CD8-positive, alpha-beta memory T cell (primary cell): ENCODE measurements around the gene TOX4. TPM values are rescaled to one million over a fixed set of nuclear protein-coding genes. Genes with fewer than 3 reads are reported as not detected.
A peak's percentile ranks its signal among the peaks of the same experiment; 100 is the strongest.
"Not testable (repeated sequence)": the region's sequence is repeated elsewhere in the genome, so short reads cannot be mapped to it uniquely, and the experiment has no call there.

ENCODE experiments used
- CTCF ChIA-PET: fragments of 350-600 bp; sonication (Branson Sonifier 250); formaldehyde crosslinking; loops from one replicate; lab custom pipeline; 2021; ENCODE audit warnings: antibody characterized with exemption; lab: Charles Lee
- POLR2A ChIA-PET: fragments of 350-600 bp; sonication (Branson Sonifier 250); formaldehyde crosslinking; loops from one replicate; lab custom pipeline; 2021; ENCODE audit warnings: antibody characterized with exemption; lab: Charles Lee
- DNase-seq, 5 donors: peaks; one replicate each; pipeline versions ENCODE4 v3.0.0 to v3.0.0-alpha.2; 2020 to 2022; ENCODE audit warnings: mixed read lengths in 1 of 5
- H3K27ac ChIP-seq: one replicate; pipeline ENCODE4 v1.7.0; 2013; ENCODE audit warnings: low read depth, mild to moderate bottlenecking, low read length, moderate library complexity
- H3K27me3 ChIP-seq: 2 replicates; pipeline ENCODE4 v1.7.0; 2013; ENCODE audit warnings: low read length, mild to moderate bottlenecking; ENCODE audit not compliant: insufficient read depth, poor library complexity, severe bottlenecking
- H3K36me3 ChIP-seq: 2 replicates; pipeline ENCODE4 v1.7.0; 2013; ENCODE audit warnings: mild to moderate bottlenecking, low read length, moderate library complexity; ENCODE audit not compliant: insufficient read depth
- H3K4me1 ChIP-seq: 2 replicates; pipeline ENCODE4 v1.7.0; 2013; ENCODE audit warnings: mild to moderate bottlenecking, low read length, moderate library complexity; ENCODE audit not compliant: insufficient read depth
- H3K4me3 ChIP-seq: 2 replicates; pipeline ENCODE4 v1.7.0; 2013; ENCODE audit warnings: mild to moderate bottlenecking, low read length
- H3K9me3 ChIP-seq: 2 replicates; pipeline ENCODE4 v1.7.0; 2013; ENCODE audit warnings: mild to moderate bottlenecking, low read length
- H3K27ac Mint-ChIP-seq, 8 donors: one replicate each; pipeline ENCODE4 v1.8.0; 2020 to 2021; ENCODE audit warnings: mixed read lengths in 8 of 8, mild to moderate bottlenecking in 6 of 8, inconsistent platforms in 3 of 8, moderate library complexity in 3 of 8
- H3K27me3 Mint-ChIP-seq, 2 donors: one replicate each; pipeline ENCODE4 v1.8.0; 2020 to 2021; ENCODE audit warnings: mixed read lengths in 2 of 2, mild to moderate bottlenecking in 1 of 2, moderate library complexity in 1 of 2
- H3K36me3 Mint-ChIP-seq, 3 donors: one replicate each; pipeline ENCODE4 v1.8.0; 2020 to 2021; ENCODE audit warnings: mixed read lengths in 3 of 3, inconsistent platforms in 1 of 3, mild to moderate bottlenecking in 1 of 3
- H3K4me1 Mint-ChIP-seq, 3 donors: one replicate each; pipeline ENCODE4 v1.8.0; 2020 to 2021; ENCODE audit warnings: mixed read lengths in 3 of 3, inconsistent platforms in 1 of 3, mild to moderate bottlenecking in 1 of 3
- H3K4me3 Mint-ChIP-seq, 7 donors: one replicate each; pipeline ENCODE4 v1.8.0; 2020 to 2021; ENCODE audit warnings: mixed read lengths in 7 of 7, mild to moderate bottlenecking in 6 of 7, moderate library complexity in 4 of 7, inconsistent platforms in 2 of 7
- H3K9me3 Mint-ChIP-seq, 5 donors: one replicate each; pipeline ENCODE4 v1.8.0; 2020 to 2022; ENCODE audit warnings: mixed read lengths in 5 of 5, mild to moderate bottlenecking in 3 of 5, moderate library complexity in 2 of 5, inconsistent platforms in 1 of 5
- polyA plus RNA-seq: library from polyadenylated mRNA; unstranded; fragments of 300-500 nt; fragmentation: Illumina TruSeq; gene quantifications from one replicate; pipeline ENCODE4 v1.2.3, GENCODE V29; 2021
- total RNA-seq, 2 experiments: library from RNA; stranded (reverse); gene quantifications; one replicate each; pipeline ENCODE4 v1.2.3, GENCODE V29; 2021

TOX4 gene
- total and polyA plus RNA-seq, 3 experiments from 2014 or later, result 82.7 to 93.3 (median 83.0) TPM

- no peaks in the 10 kb centered on the region for H3K4me1 ChIP-seq
- H3K27ac ChIP-seq, result no peak overlapping the region
- no peak for DNase-seq
- H3K36me3 Mint-ChIP-seq, result peaks cover 0 to 4% (median 0%) of the 10 kb centered on the region in 3 donors
- H3K9me3 Mint-ChIP-seq, result no peaks in the 10 kb centered on the region
- no peaks in the 10 kb centered on the region for H3K36me3 ChIP-seq
- peaks cover 24 to 71% of the 10 kb centered on the region in 2 donors for H3K27me3 Mint-ChIP-seq
- ChIA-PET CTCF (no interaction called here), POLR2A (no interaction called here)
- H3K27ac Mint-ChIP-seq, result peak overlapping the region in 2 of 8 donors; percentile 0 to 47
- H3K4me1 Mint-ChIP-seq, result peaks cover 4 to 12% (median 11%) of the 10 kb centered on the region in 3 donors
- H3K27me3 ChIP-seq, result peaks cover 20% of the 10 kb centered on the region
- no peaks in the 10 kb centered on the region for H3K9me3 ChIP-seq
- H3K4me3 Mint-ChIP-seq, result peak overlapping the region in 3 of 7 donors; percentile 2 to 33 (median 4)
- no peak overlapping the region for H3K4me3 ChIP-seq
These were observed 60.1 kb downstream of the TOX4 start for GRCh38 chr14:21537090-21537424.

- Mint-ChIP-seq H3K27me3 (peaks cover 24 to 63% of the 10 kb centered on the region in 2 donors), H3K4me3 (no peak overlapping the region), H3K9me3 (no peaks in the 10 kb centered on the region), H3K36me3 (peaks cover 0 to 4% (median 0%) of the 10 kb centered on the region in 3 donors), H3K4me1 (peaks cover 4 to 12% (median 11%) of the 10 kb centered on the region in 3 donors), H3K27ac (peak overlapping the region in 1 of 8 donors; percentile 11)
- Histone ChIP-seq H3K27me3 (peaks cover 20% of the 10 kb centered on the region), H3K4me1 (no peaks in the 10 kb centered on the region), H3K36me3 (no peaks in the 10 kb centered on the region), H3K9me3 (no peaks in the 10 kb centered on the region), H3K27ac (no peak overlapping the region), H3K4me3 (no peak overlapping the region)
- POLR2A ChIA-PET, result no interaction called here
- CTCF ChIA-PET, result no interaction called here
- DNase-seq, result no peak
These were observed 62.4 kb downstream of the TOX4 start for GRCh38 chr14:21539189-21539940.

DNA sequence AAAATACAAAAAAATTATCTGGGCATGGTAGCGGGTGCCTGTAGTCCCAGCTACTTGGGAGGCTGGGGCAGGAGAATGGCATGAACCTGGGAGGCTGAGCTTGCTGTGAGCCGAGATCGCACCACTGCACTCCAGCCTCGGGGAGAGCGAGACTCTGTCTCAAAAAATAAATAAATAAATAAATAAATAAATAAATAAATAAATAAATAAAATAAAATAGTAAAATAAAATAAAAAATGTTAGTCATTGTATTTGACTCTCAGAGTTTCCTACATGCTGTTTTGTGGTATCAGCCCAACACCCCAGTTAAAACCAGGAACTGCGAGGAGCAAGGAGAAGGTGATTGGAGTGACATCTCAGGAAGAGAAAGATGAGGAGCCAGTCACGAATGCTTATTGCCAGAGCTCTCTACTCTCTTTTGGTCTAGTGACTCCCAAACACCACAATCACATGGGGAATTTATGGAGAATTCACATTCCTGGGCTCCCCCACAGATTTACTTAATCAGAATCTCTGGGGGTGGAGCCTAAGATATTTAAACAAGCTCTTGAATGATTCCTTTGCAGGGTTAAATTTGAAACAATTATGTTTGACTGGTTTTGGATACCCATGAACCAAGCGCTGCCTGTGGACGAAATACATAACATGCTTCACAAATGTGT, 64.5 kb downstream of the TOX4 start:
- Histone ChIP-seq H3K27ac (no peak overlapping the region), H3K4me3 (no peak overlapping the region), H3K36me3 (no peaks in the 10 kb centered on the region), H3K4me1 (no peaks in the 10 kb centered on the region), H3K27me3 (peaks cover 11% of the 10 kb centered on the region), H3K9me3 (no peaks in the 10 kb centered on the region)
- POLR2A ChIA-PET, result no interaction called here
- Mint-ChIP-seq H3K27me3 (peaks cover 10 to 44% of the 10 kb centered on the region in 2 donors), H3K27ac (no peak overlapping the region), H3K9me3 (no peaks in the 10 kb centered on the region), H3K4me1 (peaks cover 4 to 7% (median 6%) of the 10 kb centered on the region in 3 donors), H3K36me3 (peaks cover 0 to 4% (median 0%) of the 10 kb centered on the region in 3 donors), H3K4me3 (no peak overlapping the region)
- no peak for DNase-seq
- CTCF ChIA-PET, result interaction anchor here (1.6 kb wide), 1 partner anchor 43 kb away, joined by 4 read pairs; no protein-coding TSS in a partner anchor

DNA sequence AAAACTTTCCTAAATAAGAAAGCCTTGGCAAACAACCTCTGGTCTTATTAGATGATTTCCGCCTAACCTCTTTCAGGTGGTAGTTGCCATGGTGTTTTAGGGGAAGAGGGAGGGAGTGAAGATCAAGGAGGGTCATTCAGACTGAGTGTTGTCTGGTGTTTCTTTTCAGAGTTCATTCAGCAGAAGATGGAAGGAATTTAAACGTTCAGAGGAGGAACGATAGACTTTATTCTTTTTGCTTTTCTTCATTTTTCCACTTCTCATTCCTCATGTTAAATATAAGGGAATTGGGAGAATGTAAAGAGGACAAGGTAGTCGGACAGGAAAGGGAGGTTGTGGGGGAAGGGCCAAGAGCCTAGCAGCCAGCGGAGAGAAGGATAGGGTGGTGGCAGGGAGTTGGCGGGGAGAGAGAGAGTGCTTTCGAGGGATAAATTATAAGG, 66.5 kb downstream of the TOX4 start:
- no peaks in the 10 kb centered on the region for H3K36me3 ChIP-seq
- H3K4me1 ChIP-seq, result no peaks in the 10 kb centered on the region
- H3K27ac ChIP-seq, result no peak overlapping the region
- Mint-ChIP-seq H3K27ac (no peak overlapping the region), H3K27me3 (peaks cover 2 to 26% of the 10 kb centered on the region in 2 donors), H3K4me1 (no peaks in the 10 kb centered on the region), H3K4me3 (no peak overlapping the region), H3K36me3 (peaks cover 0 to 4% (median 0%) of the 10 kb centered on the region in 3 donors), H3K9me3 (no peaks in the 10 kb centered on the region)
- POLR2A ChIA-PET, result no interaction called here
- CTCF ChIA-PET, result no interaction called here
- DNase-seq, result no peak
- H3K9me3 ChIP-seq, result no peaks in the 10 kb centered on the region
- H3K4me3 ChIP-seq, result no peak overlapping the region
- H3K27me3 ChIP-seq, result peaks cover 2% of the 10 kb centered on the region

- Histone ChIP-seq H3K4me3 (no peak overlapping the region), H3K9me3 (no peaks in the 10 kb centered on the region), H3K4me1 (no peaks in the 10 kb centered on the region), H3K27ac (no peak overlapping the region), H3K36me3 (no peaks in the 10 kb centered on the region), H3K27me3 (no peaks in the 10 kb centered on the region)
- peaks cover 2 to 22% of the 10 kb centered on the region in 2 donors for H3K27me3 Mint-ChIP-seq
- DNase-seq, result no peak
- H3K27ac Mint-ChIP-seq, result no peak overlapping the region
- H3K36me3 Mint-ChIP-seq, result peaks cover 0 to 4% (median 0%) of the 10 kb centered on the region in 3 donors
- no peak overlapping the region for H3K4me3 Mint-ChIP-seq
- no peaks in the 10 kb centered on the region for H3K9me3 Mint-ChIP-seq
- no peaks in the 10 kb centered on the region for H3K4me1 Mint-ChIP-seq
- ChIA-PET CTCF (no interaction called here), POLR2A (no interaction called here)
These were observed 67.0 kb downstream of the TOX4 start for GRCh38 chr14:21543963-21544362.

- H3K4me3 ChIP-seq, H3K4me1 Mint-ChIP-seq, H3K27ac Mint-ChIP-seq, H3K4me1 ChIP-seq, H3K36me3 Mint-ChIP-seq, H3K4me3 Mint-ChIP-seq, H3K9me3 ChIP-seq, CTCF ChIA-PET, POLR2A ChIA-PET, H3K27me3 ChIP-seq, H3K9me3 Mint-ChIP-seq, H3K27ac ChIP-seq, H3K36me3 ChIP-seq, DNase-seq: not testable (repeated sequence)
- H3K27me3 Mint-ChIP-seq, result peaks cover 2 to 16% of the 10 kb centered on the region in 2 donors
These were observed 67.6 kb downstream of the TOX4 start for GRCh38 chr14:21544588-21544987.

Other genes with a start within 250 kb of the TOX4 start
- gene HNRNPC, start 207.8 kb upstream of the TOX4 start, total RNA-seq, result 1,000 to 10,000 TPM; 1,158 to 1,180 TPM
- gene HNRNPC, start 207.8 kb upstream of the TOX4 start, polyA plus RNA-seq, result 700 TPM
- gene RPGRIP1, start 197.1 kb upstream of the TOX4 start, total RNA-seq, result not detected
- not detected for gene RPGRIP1, start 197.1 kb upstream of the TOX4 start, polyA plus RNA-seq
- 100 to 1,000 TPM; 199 to 208 TPM for gene SUPT16H, start 93.2 kb upstream of the TOX4 start, total RNA-seq
- gene SUPT16H, start 93.2 kb upstream of the TOX4 start, polyA plus RNA-seq, result 84.5 TPM
- 10 to 100 TPM; 90.0 to 96.1 TPM for gene CHD8, start 21.1 kb upstream of the TOX4 start, total RNA-seq
- 33.6 TPM for gene CHD8, start 21.1 kb upstream of the TOX4 start, polyA plus RNA-seq
- 10 to 100 TPM; 25.5 to 25.7 TPM for gene RAB2B, start 236 bp upstream of the TOX4 start, total RNA-seq
- gene RAB2B, start 236 bp upstream of the TOX4 start, polyA plus RNA-seq, result 14.4 TPM
- gene METTL3, start 34.1 kb downstream of the TOX4 start, total RNA-seq, result 10 to 100 TPM; 54.1 to 58.9 TPM
- 27.4 TPM for gene METTL3, start 34.1 kb downstream of the TOX4 start, polyA plus RNA-seq
- 1 to 10 TPM; 2.0 to 2.6 TPM for gene SALL2, start 49.2 kb downstream of the TOX4 start, total RNA-seq
- gene SALL2, start 49.2 kb downstream of the TOX4 start, polyA plus RNA-seq, result 1.4 TPM
- gene OR10G3, start 102.9 kb downstream of the TOX4 start, total RNA-seq, result not detected
- not detected for gene OR10G3, start 102.9 kb downstream of the TOX4 start, polyA plus RNA-seq
- gene OR10G2, start 157.7 kb downstream of the TOX4 start, total RNA-seq, result not detected
- 0.20 TPM for gene OR10G2, start 157.7 kb downstream of the TOX4 start, polyA plus RNA-seq
- not detected for gene OR4E2, start 176.6 kb downstream of the TOX4 start, total RNA-seq
- not detected for gene OR4E2, start 176.6 kb downstream of the TOX4 start, polyA plus RNA-seq
- not detected for gene OR4E1, start 196.6 kb downstream of the TOX4 start, total RNA-seq
- not detected for gene OR4E1, start 196.6 kb downstream of the TOX4 start, polyA plus RNA-seq